Measurements from ENCODE around the gene SH3YL1.
A peak's percentile ranks its signal among the peaks of the same experiment; 100 is the strongest.

Gene SH3YL1

DNA sequence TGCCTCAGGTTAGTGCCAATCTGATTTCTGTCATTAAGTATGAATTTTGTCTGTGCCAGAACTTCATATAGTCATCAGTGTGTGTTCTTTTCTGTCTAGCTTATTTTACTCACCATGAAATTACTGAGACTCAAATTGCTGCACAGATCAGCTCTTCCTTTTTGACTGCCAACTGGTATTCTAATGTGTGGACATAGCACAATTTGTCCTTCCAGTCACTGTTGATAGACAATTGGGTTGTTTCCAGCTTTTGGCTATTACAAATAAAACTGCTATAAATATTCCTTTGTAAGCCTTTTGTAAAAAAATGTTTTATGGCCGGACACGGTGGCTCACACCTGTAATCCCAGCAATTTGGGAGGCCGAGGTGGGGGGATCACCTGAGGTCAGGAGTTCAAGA is 7.7 kb downstream of the SH3YL1 start:
- DNase-seq: no peak

- no peak for DNase-seq
Measured at GRCh38 chr2:255195-255594, 8.6 kb downstream of the SH3YL1 start.

DNA sequence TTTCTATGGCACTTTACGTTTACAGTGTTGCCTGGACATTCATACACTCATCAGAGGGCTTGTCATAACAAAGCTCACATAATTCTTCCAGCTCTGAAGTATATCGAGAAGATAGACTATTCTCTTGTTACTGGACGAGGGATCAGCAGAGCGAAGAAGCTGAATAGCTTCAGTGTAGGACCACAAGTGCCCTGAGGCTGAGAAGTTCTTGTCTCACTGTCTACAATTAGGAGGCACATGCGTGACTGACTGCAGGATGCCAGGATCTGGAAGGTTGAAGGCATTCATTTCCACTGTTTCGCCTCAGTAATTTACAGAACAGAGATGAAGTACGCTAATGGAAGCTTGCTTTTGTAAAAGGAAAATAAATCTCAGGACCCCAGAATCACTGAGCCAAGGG is 9.6 kb downstream of the SH3YL1 start:
- no peak for DNase-seq

DNA sequence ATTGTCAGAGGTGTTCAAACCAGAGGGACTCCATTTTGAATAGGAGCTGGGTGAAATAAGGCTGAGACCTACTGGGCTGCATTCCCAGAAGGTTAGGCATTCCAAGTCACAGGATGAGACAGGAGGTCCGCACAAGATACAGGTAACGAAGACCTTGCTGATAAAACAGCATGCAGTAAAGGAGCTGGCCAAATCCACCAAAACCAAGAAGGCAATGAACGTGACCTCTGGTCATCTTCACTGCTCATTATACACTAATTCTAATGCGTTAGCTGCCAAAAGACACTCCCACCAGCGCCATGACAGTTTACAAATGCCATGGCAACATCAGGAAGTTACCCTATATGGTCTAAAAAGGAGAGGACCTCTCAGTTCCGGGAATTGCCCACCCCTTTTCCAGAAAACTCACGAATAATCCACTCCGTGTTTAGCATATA is 10.6 kb downstream of the SH3YL1 start:
- no peak for DNase-seq

GRCh38 chr2:252001-252602 is 11.7 kb downstream of the SH3YL1 start:
- no peak for DNase-seq

DNA sequence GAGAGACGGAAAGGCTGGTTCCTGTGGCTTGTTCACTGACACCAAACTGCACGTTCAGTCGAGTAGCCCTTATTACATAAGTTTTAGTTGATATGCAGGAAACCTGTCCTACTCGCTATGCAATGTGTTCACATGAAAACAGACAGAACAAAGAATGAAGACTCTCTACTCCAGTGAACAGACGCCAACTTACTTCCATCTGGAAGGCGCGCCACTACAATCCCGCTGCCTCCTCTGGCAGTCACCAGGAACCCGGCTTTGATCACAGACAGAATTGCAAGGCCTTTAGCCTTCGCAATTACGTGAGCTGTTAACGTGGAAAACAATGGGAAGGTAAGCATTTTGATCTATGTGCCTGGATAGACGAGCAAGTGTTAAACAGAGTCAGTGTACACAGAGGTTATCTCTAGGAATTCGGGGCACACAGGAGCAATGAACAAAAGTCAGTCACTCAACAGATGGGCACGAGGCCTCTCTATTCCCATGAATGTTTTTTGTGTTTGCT is 14.2 kb downstream of the SH3YL1 start:
- DNase-seq: no peak

DNA sequence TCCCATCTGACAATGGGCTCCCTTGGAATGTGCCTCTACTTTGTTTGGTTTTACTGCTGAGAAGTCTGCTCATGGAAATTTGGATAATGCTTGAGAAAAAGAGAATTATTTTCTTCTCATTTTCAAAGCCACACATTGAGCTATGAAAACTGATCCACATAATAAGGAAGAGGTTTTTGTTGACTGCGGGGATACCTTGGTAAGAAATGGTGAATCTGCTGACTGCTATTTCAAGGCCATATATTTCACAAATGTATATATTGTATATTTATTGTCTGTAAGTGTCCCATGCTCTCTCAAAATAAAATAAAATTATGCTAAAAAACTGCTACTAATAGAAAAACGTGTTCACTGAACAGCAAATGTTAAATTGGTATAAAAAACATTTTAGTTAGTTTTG is 15.1 kb downstream of the SH3YL1 start:
- DNase-seq: no peak

GRCh38 chr2:246489-247144 is 17.2 kb downstream of the SH3YL1 start:
- DNase-seq: peak; percentile 34

DNA sequence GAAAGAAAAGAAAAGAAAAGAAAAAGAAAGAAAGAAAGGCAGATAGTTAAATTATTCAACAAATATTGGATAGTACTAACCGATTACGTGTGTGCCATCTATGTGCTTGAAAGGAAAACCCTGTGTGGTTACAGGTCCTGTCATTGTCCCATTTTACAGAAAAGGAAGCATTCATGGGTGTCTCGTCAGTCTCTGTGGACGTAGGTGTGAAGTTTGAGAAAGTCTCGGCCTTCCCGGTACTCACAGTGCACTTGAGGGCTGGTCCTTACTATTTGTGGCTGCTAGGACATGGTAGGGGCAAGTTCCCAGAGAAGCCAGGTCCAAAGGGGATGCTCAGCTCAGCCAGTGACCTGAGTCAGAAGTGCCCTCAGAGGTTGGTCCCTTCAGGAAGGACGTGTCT is 19.3 kb downstream of the SH3YL1 start:
- no peak for DNase-seq

DNA sequence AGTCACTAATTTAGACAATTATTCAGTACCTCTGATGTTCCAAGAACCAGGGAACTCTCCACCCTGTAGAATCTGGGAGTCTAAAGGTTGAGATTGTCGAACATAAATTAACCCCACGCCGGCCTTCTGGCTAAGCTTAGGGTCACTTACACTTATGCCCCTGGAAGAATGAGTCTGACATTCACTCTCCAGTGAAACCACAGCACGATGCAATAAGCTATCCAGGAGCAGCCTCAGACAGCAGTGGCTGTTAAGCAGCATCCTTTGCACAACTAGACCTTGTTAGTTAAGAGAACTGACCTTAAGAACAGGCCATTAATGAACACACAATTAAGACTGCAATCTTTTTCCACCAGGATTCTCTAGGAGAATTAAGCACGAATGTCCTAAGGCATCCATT is 25.0 kb downstream of the SH3YL1 start:
- DNase-seq: no peak

- no peak for DNase-seq
Measured at GRCh38 chr2:238431-238830, 25.4 kb downstream of the SH3YL1 start.

- DNase-seq: no peak
Measured at GRCh38 chr2:237878-238277, 26.0 kb downstream of the SH3YL1 start.

DNA sequence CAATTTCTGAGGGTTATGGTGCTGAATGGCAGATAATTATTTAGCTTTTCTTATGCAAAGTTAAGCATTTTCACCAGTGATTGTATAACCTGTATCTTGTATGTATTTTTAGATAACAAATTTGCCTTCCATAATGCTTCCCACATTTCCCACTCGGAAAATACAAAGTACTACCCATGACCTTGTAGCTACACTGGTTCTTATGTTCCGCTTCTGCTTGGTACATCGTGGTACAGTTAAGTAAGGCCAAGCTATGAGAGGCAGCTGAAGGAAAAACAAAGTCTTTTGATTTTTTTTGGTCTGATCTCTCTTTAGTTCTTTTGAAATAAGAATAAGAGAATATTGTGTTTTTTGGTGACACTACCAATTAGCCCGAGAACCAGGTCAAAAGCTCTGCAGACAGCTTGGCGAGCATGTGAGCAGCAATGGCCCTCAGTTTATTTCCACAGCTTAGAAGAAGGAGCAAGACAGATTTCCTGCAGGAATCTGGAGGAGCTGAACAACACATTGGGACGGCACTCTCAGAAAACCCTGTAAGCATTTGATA is 26.8 kb downstream of the SH3YL1 start:
- no peak for DNase-seq

DNA sequence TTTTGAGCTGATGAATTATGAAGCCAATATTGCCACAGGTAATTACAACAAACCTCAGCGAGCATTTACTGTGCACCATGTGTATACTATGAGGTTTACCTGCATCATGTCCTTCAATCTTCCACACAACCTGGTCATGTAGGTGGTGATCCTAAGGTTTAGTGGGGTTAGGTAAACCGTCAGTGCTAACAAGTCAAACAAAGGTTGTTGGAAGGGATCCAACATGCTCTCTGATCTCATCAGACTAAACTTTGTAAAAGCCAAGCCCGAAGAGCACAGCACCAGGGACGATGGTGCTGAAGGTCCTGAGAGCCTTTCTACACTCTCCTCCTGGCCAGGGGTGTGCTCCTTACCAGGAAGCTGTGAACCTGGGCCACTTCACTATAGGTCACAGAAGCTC is 29.4 kb downstream of the SH3YL1 start:
- no peak for DNase-seq

GRCh38 chr2:233030-233429 is 30.8 kb downstream of the SH3YL1 start:
- no peak for DNase-seq

DNA sequence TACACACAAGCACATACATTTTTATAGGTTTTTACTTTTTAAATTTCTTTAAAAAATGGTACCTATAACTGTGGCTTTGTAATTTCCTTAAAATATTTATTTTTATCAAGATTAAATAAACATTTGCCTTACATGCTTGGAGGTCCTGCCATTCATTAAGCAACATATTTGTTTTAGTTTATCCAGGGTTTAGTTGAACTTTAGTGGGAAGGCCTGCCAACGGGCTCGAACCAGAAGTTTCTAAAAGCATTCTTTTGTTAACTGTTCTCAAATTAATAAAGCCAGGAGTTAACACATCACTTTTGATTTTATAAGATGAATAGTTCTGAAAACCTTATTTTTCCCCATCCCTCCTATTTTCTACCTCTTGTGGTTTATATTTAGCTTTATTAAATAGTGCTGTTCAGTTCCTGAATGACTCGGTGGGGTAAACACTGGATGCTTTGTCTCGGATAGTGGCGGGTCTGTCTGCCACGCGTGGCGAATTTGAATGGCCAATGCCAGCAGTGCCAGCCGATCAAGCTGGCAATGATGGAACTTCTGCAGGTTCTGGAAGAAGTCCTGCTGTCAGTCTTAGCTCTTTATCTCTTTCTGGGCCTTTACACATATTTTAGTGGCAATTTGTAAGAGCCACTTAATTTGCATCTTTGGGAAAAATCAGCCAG is 32.2 kb downstream of the SH3YL1 start:
- no peak for DNase-seq

- DNase-seq: no peak
Measured at GRCh38 chr2:228518-229278, 35.1 kb downstream of the SH3YL1 start.

- no peak for DNase-seq
Measured at GRCh38 chr2:228115-228514, 35.7 kb downstream of the SH3YL1 start.

GRCh38 chr2:223971-224760 is 39.7 kb downstream of the SH3YL1 start:
- no peak for DNase-seq

DNA sequence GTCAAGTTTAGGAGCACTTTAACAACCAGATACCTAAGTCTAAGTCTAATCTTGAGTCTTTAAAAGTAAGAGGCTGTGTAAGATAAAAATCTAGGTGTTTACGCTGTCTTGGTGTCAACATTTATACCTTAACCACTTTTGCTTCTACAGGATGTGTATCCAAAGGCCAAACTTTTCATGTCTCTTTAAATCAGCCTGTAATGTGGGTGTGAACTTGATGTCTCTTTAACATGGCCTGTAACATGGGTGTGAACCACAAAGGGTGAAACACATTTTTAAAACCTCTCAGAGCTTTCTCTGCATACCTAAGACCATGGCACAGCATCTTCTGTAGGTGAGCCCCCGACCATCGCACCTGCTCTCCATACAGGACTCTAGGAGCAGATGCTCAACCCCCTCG is 40.4 kb downstream of the SH3YL1 start:
- DNase-seq: no peak

GRCh38 chr2:216068-216467 is 47.8 kb downstream of the SH3YL1 start:
- DNase-seq: no peak

GRCh38 chr2:213932-214693 is 49.7 kb downstream of the SH3YL1 start:
- no peak for DNase-seq
